GM19193 (cell line): ENCODE results near the gene MROH2A.

Source experiments
- POLR2A ChIP-seq: IDR thresholded peaks from 4 replicates; pipeline ENCODE4 v1.6.1; 2011; ENCODE audit not compliant: insufficient read depth, insufficient read length; ENCODE audit errors: extremely low read depth

The MROH2A gene

GRCh38 chr2:233778030-233778429 is at the start of gene MROH2A:
Gene MROH2A, plus strand, starts transcription at chr2:233778330. Its CDS starts 1,029 bp downstream, at chr2:233779359.
- TF ChIP-seq POLR2A: no peak

- TF ChIP-seq POLR2A: no peak
Measured at GRCh38 chr2:233728723-233729301, 49.3 kb upstream of the MROH2A start, which contains the start of gene UGT1A3. Gene UGT1A3, plus strand, starts transcription at chr2:233729042. Its CDS starts 85 bp downstream, at chr2:233729127.

GRCh38 chr2:233740870-233741269 is 37.3 kb upstream of the MROH2A start:
- TF ChIP-seq POLR2A: no peak

GRCh38 chr2:233743464-233744259 is 34.5 kb upstream of the MROH2A start:
- TF ChIP-seq POLR2A: no peak

GRCh38 chr2:233745073-233745755 is 32.9 kb upstream of the MROH2A start:
- TF ChIP-seq POLR2A: no peak

GRCh38 chr2:233746475-233747282 is 31.5 kb upstream of the MROH2A start:
- no peak for TF ChIP-seq POLR2A

GRCh38 chr2:233747283-233747544 is 30.9 kb upstream of the MROH2A start:
- TF ChIP-seq POLR2A: no peak

GRCh38 chr2:233754872-233755611 is 23.1 kb upstream of the MROH2A start:
- TF ChIP-seq POLR2A: no peak

- no peak for TF ChIP-seq POLR2A
Measured at GRCh38 chr2:233756429-233757081, 21.6 kb upstream of the MROH2A start.

- no peak for TF ChIP-seq POLR2A
Measured at GRCh38 chr2:233758141-233758540, 20.0 kb upstream of the MROH2A start.

- no peak for TF ChIP-seq POLR2A
Measured at GRCh38 chr2:233758849-233759248, 19.3 kb upstream of the MROH2A start.

- no peak for TF ChIP-seq POLR2A
Measured at GRCh38 chr2:233760043-233760442, 18.1 kb upstream of the MROH2A start, which contains the start of gene UGT1A1. Gene UGT1A1, plus strand, starts transcription at chr2:233760270. Its CDS starts 18 bp downstream, at chr2:233760288.

- no peak for TF ChIP-seq POLR2A
Measured at GRCh38 chr2:233761040-233761769, 16.9 kb upstream of the MROH2A start.
